ENCODE results near the gene WNT10A. TPM values are rescaled to one million over a fixed set of nuclear protein-coding genes. Genes with fewer than 3 reads are reported as not detected.

WNT10A gene
- total RNA-seq, 4 donors from 2014 or later = 14.3 to 20.7 (median 16.3) TPM

GRCh38 chr2:218898109-218898878 lies 17.6 kb downstream of the WNT10A start:
- H3K27me3 ChIP-seq = peaks cover 81% of the 10 kb centered on the region
- TF ChIP-seq POLR2AphosphoS5 (IDR thresholded peaks at IDR 0.05) (peak in 1 of 3 donors; percentile 32), EP300 (IDR thresholded peaks at IDR 0.05) (no peak), POLR2A (IDR thresholded peaks at IDR 0.05) (no peak)
- TF ChIP-seq, protein P1, sequence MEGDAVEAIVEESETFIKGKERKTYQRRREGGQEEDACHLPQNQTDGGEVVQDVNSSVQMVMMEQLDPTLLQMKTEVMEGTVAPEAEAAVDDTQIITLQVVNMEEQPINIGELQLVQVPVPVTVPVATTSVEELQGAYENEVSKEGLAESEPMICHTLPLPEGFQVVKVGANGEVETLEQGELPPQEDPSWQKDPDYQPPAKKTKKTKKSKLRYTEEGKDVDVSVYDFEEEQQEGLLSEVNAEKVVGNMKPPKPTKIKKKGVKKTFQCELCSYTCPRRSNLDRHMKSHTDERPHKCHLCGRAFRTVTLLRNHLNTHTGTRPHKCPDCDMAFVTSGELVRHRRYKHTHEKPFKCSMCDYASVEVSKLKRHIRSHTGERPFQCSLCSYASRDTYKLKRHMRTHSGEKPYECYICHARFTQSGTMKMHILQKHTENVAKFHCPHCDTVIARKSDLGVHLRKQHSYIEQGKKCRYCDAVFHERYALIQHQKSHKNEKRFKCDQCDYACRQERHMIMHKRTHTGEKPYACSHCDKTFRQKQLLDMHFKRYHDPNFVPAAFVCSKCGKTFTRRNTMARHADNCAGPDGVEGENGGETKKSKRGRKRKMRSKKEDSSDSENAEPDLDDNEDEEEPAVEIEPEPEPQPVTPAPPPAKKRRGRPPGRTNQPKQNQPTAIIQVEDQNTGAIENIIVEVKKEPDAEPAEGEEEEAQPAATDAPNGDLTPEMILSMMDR (IDR thresholded peaks at IDR 0.05) = peak; percentile 95 to 97
- 11% methylated on average over 34 of the region's 52 CpGs for WGBS
- peak; percentile 84 to 89 for DNase-seq (ENCODE audit: low spot score in 2 of 2)
- no peaks in the 10 kb centered on the region for H3K9me3 ChIP-seq
- H3K36me3 ChIP-seq = no peaks in the 10 kb centered on the region
- H3K4me1 ChIP-seq = peaks cover 54% of the 10 kb centered on the region
- H3K27ac ChIP-seq = no peak overlapping the region
- H3K4me3 ChIP-seq = peak overlapping the region; percentile 15

GRCh38 chr2:218899147-218899546 lies 18.5 kb downstream of the WNT10A start:
- TF ChIP-seq, protein P1 (IDR thresholded peaks at IDR 0.05) = no peak
- TF ChIP-seq EP300 (IDR thresholded peaks at IDR 0.05) (no peak), POLR2A (IDR thresholded peaks at IDR 0.05) (no peak), POLR2AphosphoS5 (IDR thresholded peaks at IDR 0.05) (no peak)
- H3K4me1 ChIP-seq = peaks cover 46% of the 10 kb centered on the region
- no peaks in the 10 kb centered on the region for H3K36me3 ChIP-seq
- H3K4me3 ChIP-seq = no peak overlapping the region
- 68% methylated on average over 12 of the region's 12 CpGs for WGBS
- DNase-seq (ENCODE audit: low spot score in 2 of 2) = no peak
- H3K27ac ChIP-seq = no peak overlapping the region
- H3K27me3 ChIP-seq = peaks cover 73% of the 10 kb centered on the region
- H3K9me3 ChIP-seq = no peaks in the 10 kb centered on the region

DNA sequence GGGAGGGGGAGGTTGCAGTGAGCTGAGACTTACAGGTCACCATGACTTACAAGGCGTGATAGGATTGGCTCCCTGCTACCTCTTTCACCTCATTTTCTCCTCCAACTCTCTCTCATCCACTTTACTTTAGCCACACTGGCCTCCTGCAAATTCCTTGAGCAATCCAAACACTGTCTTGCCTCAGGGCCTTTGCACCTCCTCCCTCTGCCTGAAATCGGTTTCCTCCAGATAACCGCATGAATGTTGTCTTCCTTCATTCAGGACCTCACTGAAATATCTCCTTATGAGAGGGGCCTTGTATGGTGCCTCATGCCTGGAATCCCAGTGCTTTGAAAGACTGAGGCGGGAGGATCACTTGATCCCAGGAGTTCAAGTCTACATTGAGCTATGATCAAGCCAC lies 21.8 kb downstream of the WNT10A start:
- Histone ChIP-seq H3K4me1 (peaks cover 13% of the 10 kb centered on the region), H3K27me3 (peaks cover 54% of the 10 kb centered on the region), H3K27ac (no peak overlapping the region), H3K36me3 (no peaks in the 10 kb centered on the region), H3K9me3 (no peaks in the 10 kb centered on the region), H3K4me3 (no peak overlapping the region)
- DNase-seq (ENCODE audit: low spot score in 2 of 2) = no peak
- WGBS = 95% methylated on average over 4 of the region's 4 CpGs
- TF ChIP-seq POLR2AphosphoS5 (IDR thresholded peaks at IDR 0.05) = no peak
- TF ChIP-seq POLR2A (IDR thresholded peaks at IDR 0.05) = no peak
- TF ChIP-seq, protein P1 (IDR thresholded peaks at IDR 0.05) = no peak
- TF ChIP-seq EP300 (IDR thresholded peaks at IDR 0.05) = no peak

DNA sequence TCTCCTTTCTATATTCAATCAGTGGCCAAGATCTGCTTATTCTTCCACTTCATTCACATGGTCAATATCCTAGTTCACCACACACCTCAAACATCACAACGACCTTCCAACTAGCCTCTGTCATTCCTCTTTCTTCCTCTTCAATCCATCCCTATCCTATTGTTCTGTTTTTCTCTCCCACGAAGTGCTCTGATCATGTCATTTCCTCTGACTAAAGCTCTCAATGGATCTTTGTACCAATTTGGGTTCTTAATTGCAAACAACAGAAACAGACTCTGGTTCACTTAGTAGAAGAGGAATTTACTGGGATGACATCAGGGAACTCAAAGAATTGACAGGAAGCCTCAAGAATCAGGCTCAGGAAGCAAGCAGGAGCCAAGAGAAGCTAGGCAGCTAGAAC lies 23.5 kb downstream of the WNT10A start:
- H3K4me1 ChIP-seq = peaks cover 9% of the 10 kb centered on the region

More for the DNA sequence above, 23.5 kb downstream of the WNT10A start:
- no peaks in the 10 kb centered on the region for H3K9me3 ChIP-seq
- peaks cover 38% of the 10 kb centered on the region for H3K27me3 ChIP-seq
- TF ChIP-seq POLR2AphosphoS5 (IDR thresholded peaks at IDR 0.05) = no peak
- TF ChIP-seq POLR2A (IDR thresholded peaks at IDR 0.05) = no peak
- TF ChIP-seq, protein P1 (IDR thresholded peaks at IDR 0.05) = no peak
- no peak for TF ChIP-seq EP300 (IDR thresholded peaks at IDR 0.05)
- WGBS = 36% methylated on average over 2 of the region's 2 CpGs
- H3K36me3 ChIP-seq = no peaks in the 10 kb centered on the region
- no peak for DNase-seq (ENCODE audit: low spot score in 2 of 2)
- no peak overlapping the region for H3K27ac ChIP-seq
- H3K4me3 ChIP-seq = no peak overlapping the region

Data from suprapubic skin (tissue), 4 donors.